Fibroblast of the conjunctiva (primary cell): Measurements from ENCODE around the gene SMIM31.

Source experiments
- DNase-seq: peaks from one replicate; pipeline ENCODE4 v3.0.0-alpha.2; 2010; ENCODE audit warnings: low read depth

Gene SMIM31

GRCh38 chr4:164753873-164754488 is at the start of gene SMIM31:
Gene SMIM31, plus strand, starts transcription at chr4:164754131. Its CDS starts 16,313 bp downstream, at chr4:164770444.
- no peak for DNase-seq

GRCh38 chr4:164706675-164707074 is 47.3 kb upstream of the SMIM31 start:
- no peak for DNase-seq

- DNase-seq: no peak
Measured at GRCh38 chr4:164716901-164717300, 37.0 kb upstream of the SMIM31 start.

- DNase-seq: no peak
Measured at GRCh38 chr4:164718827-164719226, 35.1 kb upstream of the SMIM31 start.

GRCh38 chr4:164725066-164725465 is 28.9 kb upstream of the SMIM31 start:
- DNase-seq: no peak

GRCh38 chr4:164730705-164731393 is 23.1 kb upstream of the SMIM31 start:
- DNase-seq: no peak

- peak; percentile 20 for DNase-seq
Measured at GRCh38 chr4:164731827-164732474, 22.0 kb upstream of the SMIM31 start.

- no peak for DNase-seq
Measured at GRCh38 chr4:164734484-164734883, 19.4 kb upstream of the SMIM31 start.

GRCh38 chr4:164748375-164748774 is 5.6 kb upstream of the SMIM31 start:
- DNase-seq: peak; percentile 10

- DNase-seq: no peak
Measured at GRCh38 chr4:164755432-164755831, 1.5 kb downstream of the SMIM31 start.

GRCh38 chr4:164756686-164757085 is 2.8 kb downstream of the SMIM31 start:
- no peak for DNase-seq

- DNase-seq: no peak
Measured at GRCh38 chr4:164761241-164761640, 7.3 kb downstream of the SMIM31 start.

GRCh38 chr4:164761746-164762275 is 7.9 kb downstream of the SMIM31 start:
- DNase-seq: no peak

- no peak for DNase-seq
Measured at GRCh38 chr4:164765096-164765495, 11.2 kb downstream of the SMIM31 start.

- no peak for DNase-seq
Measured at GRCh38 chr4:164765833-164766232, 11.9 kb downstream of the SMIM31 start.

- no peak for DNase-seq
Measured at GRCh38 chr4:164768516-164768915, 14.6 kb downstream of the SMIM31 start.

GRCh38 chr4:164770010-164770724 is 16.2 kb downstream of the SMIM31 start:
- DNase-seq: no peak

- DNase-seq: no peak
Measured at GRCh38 chr4:164771088-164771487, 17.2 kb downstream of the SMIM31 start.

- DNase-seq: no peak
Measured at GRCh38 chr4:164772076-164772475, 18.1 kb downstream of the SMIM31 start.

GRCh38 chr4:164779080-164779479 is 25.1 kb downstream of the SMIM31 start:
- no peak for DNase-seq

GRCh38 chr4:164779811-164780216 is 25.9 kb downstream of the SMIM31 start:
- peak; percentile 34 for DNase-seq

GRCh38 chr4:164780839-164781238 is 26.9 kb downstream of the SMIM31 start:
- no peak for DNase-seq
